Thyroid gland (tissue), 4 donors: ENCODE data around the gene LSM14A.

Experiments
- CTCF ChIP-seq, 6 experiments: fragments of 200-600 bp in 3 of 6; fragments of 450-650 bp in 3 of 6; sonication (generic) in 3 of 6; IDR thresholded peaks; one replicate each; pipeline ENCODE4 v1.5.1; 2016 to 2019; ENCODE audit warnings: antibody characterized with exemption in 6 of 6, mild to moderate bottlenecking in 2 of 6, inconsistent platforms in 1 of 6, moderate library complexity in 1 of 6
- POLR2A ChIP-seq, 2 donors: fragments of 450-650 bp; IDR thresholded peaks; one replicate each; pipeline ENCODE4 v1.6.1; 2017; ENCODE audit warnings: antibody characterized with exemption in 2 of 2, mild to moderate bottlenecking in 2 of 2, moderate library complexity in 1 of 2

GRCh38 chr19:34213283-34213682 lies 41.0 kb downstream of the LSM14A start:
- TF ChIP-seq CTCF (IDR thresholded peaks at IDR 0.05), result no peak
- no peak for TF ChIP-seq POLR2A (IDR thresholded peaks at IDR 0.05)
